Osteocyte (in vitro differentiated cells): Measurements from ENCODE around the gene KLK5. TPM values are rescaled to one million over a fixed set of nuclear protein-coding genes. Genes with fewer than 3 reads are reported as not detected.

Source experiments
- DNase-seq: peaks from one replicate; pipeline ENCODE4 v3.0.0; 2021; ENCODE audit warnings: mixed read lengths; ENCODE audit not compliant: unreplicated experiment; ENCODE audit errors: extremely low spot score
- H3K27ac Mint-ChIP-seq: one replicate; pipeline ENCODE4 v1.8.0; 2021; ENCODE audit warnings: mild to moderate bottlenecking, mixed read lengths; ENCODE audit not compliant: unreplicated experiment
- H3K27me3 Mint-ChIP-seq: one replicate; pipeline ENCODE4 v1.8.0; 2021; ENCODE audit warnings: mixed read lengths; ENCODE audit not compliant: unreplicated experiment
- H3K36me3 Mint-ChIP-seq: one replicate; pipeline ENCODE4 v1.8.0; 2021; ENCODE audit warnings: mixed read lengths; ENCODE audit not compliant: unreplicated experiment
- H3K4me1 Mint-ChIP-seq: one replicate; pipeline ENCODE4 v1.8.0; 2021; ENCODE audit warnings: mixed read lengths; ENCODE audit not compliant: unreplicated experiment
- H3K4me3 Mint-ChIP-seq: one replicate; pipeline ENCODE4 v1.8.0; 2021; ENCODE audit warnings: mild to moderate bottlenecking, moderate library complexity, mixed read lengths; ENCODE audit not compliant: unreplicated experiment
- H3K9me3 Mint-ChIP-seq: one replicate; pipeline ENCODE4 v1.8.0; 2021; ENCODE audit warnings: mixed read lengths; ENCODE audit not compliant: unreplicated experiment
- total RNA-seq: library from RNA; stranded (reverse); gene quantifications from 2 replicates; pipeline ENCODE4 v1.2.1, GENCODE V29; 2021
- TF ChIP-seq, protein P1 (sequence below): fragments of 200-600 bp; sonication (generic); IDR thresholded peaks from 2 replicates; pipeline ENCODE4 v1.5.0; 2021; ENCODE audit warnings: antibody characterized with exemption, mild to moderate bottlenecking, moderate library complexity

The KLK5 gene
- total RNA-seq, 1 donor from 2014 or later: not detected

DNA sequence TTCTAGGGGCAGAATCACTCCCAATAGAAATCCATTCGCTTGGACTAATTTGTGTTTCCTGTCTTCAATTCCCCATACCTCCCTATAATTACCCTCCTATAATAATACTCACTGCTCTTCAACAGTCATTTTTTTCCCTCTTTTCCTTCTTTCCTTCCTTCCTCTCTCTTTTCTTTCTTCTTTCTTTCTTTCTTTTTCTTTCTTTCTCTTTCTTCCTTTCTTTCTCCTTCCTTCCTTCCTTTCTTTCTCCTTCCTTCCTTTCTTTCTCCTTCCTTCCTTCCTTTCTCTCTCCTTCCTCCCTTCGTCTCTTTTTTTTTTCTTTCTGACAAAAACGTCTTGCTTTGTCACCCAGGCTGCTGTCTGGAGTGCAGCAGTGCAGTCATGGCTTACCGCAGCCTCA is 8.0 kb downstream of the KLK5 start:
- Mint-ChIP-seq H3K36me3 (no peaks in the 10 kb centered on the region), H3K4me1 (no peaks in the 10 kb centered on the region), H3K9me3 (peaks cover 10% of the 10 kb centered on the region), H3K4me3 (no peak overlapping the region), H3K27me3 (no peaks in the 10 kb centered on the region), H3K27ac (no peak overlapping the region)
- no peak for DNase-seq
- TF ChIP-seq, protein P1, sequence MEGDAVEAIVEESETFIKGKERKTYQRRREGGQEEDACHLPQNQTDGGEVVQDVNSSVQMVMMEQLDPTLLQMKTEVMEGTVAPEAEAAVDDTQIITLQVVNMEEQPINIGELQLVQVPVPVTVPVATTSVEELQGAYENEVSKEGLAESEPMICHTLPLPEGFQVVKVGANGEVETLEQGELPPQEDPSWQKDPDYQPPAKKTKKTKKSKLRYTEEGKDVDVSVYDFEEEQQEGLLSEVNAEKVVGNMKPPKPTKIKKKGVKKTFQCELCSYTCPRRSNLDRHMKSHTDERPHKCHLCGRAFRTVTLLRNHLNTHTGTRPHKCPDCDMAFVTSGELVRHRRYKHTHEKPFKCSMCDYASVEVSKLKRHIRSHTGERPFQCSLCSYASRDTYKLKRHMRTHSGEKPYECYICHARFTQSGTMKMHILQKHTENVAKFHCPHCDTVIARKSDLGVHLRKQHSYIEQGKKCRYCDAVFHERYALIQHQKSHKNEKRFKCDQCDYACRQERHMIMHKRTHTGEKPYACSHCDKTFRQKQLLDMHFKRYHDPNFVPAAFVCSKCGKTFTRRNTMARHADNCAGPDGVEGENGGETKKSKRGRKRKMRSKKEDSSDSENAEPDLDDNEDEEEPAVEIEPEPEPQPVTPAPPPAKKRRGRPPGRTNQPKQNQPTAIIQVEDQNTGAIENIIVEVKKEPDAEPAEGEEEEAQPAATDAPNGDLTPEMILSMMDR: no peak

DNA sequence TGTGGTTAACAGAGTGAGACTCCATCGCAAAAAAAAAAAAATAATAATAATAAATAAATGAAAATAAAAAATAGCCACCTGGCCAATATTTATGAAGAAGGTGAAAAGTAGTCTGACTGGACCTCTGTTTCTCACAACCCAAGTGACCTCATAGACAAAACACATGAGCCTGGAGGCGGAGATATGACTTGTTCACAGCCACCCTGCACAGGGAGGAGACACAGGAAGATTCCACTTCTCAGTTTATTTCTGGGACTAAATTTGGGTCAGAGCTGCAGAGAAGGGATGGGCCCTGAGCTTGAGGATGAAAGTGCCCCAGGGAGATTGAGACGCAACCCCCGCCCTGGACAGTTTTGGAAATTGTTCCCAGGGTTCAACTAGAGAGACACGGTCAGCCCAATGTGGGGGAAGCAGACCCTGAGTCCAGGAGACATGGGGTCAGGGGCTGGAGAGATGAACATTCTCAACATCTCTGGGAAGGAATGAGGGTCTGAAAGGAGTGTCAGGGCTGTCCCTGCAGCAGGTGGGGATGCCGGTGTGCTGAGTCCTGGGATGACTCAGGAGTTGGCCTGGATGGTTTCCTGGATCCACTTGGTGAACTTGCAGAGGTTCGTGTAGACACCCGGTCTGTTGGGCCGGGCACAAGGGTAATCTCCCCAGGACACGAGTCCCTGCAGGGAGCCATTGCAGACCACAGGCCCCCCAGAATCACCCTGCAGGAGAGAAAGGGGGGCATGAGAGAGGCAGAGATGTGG is 9.6 kb downstream of the KLK5 start:
- Mint-ChIP-seq H3K4me3 (no peak overlapping the region), H3K36me3 (no peaks in the 10 kb centered on the region), H3K4me1 (no peaks in the 10 kb centered on the region), H3K27ac (no peak overlapping the region), H3K27me3 (no peaks in the 10 kb centered on the region), H3K9me3 (peaks cover 17% of the 10 kb centered on the region)
- TF ChIP-seq, protein P1: no peak
- DNase-seq: no peak

- TF ChIP-seq, protein P1: no peak
- no peak for DNase-seq
- H3K27ac Mint-ChIP-seq: no peak overlapping the region
- H3K36me3 Mint-ChIP-seq: no peaks in the 10 kb centered on the region
- no peaks in the 10 kb centered on the region for H3K4me1 Mint-ChIP-seq
- H3K9me3 Mint-ChIP-seq: peaks cover 17% of the 10 kb centered on the region
- no peaks in the 10 kb centered on the region for H3K27me3 Mint-ChIP-seq
- H3K4me3 Mint-ChIP-seq: no peak overlapping the region
These were observed 13.2 kb downstream of the KLK5 start for GRCh38 chr19:50939596-50939995.

GRCh38 chr19:50933640-50934039 is 19.2 kb downstream of the KLK5 start:
- Mint-ChIP-seq H3K27ac (no peak overlapping the region), H3K9me3 (no peaks in the 10 kb centered on the region)
- no peak for DNase-seq

DNA sequence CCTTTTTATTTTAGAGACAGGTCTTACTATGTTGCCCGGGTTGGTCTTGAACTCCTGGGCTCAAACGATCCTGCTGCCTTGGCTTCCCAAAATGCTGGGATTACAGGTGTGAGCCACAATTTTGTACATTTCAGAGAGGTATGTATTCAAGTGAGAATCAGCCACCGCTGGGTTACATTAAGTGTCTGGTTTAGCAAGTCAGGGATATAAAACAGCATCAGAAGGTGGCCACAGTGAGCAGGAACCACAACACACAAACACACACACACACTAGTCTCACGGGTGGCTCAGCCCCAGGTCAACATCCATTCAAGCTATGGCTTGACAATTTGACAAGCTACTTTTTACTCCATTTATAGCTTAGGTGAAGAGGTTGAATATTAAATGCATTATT is 20.2 kb downstream of the KLK5 start:
- Mint-ChIP-seq H3K9me3 (no peaks in the 10 kb centered on the region), H3K4me1 (no peaks in the 10 kb centered on the region), H3K27ac (no peak overlapping the region), H3K4me3 (no peak overlapping the region), H3K36me3 (no peaks in the 10 kb centered on the region), H3K27me3 (no peaks in the 10 kb centered on the region)
- DNase-seq: no peak
- TF ChIP-seq, protein P1: no peak

More at GRCh38 chr19:50933640-50934039, 19.2 kb downstream of the KLK5 start:
- Mint-ChIP-seq H3K4me3 (no peak overlapping the region), H3K36me3 (no peaks in the 10 kb centered on the region), H3K27me3 (no peaks in the 10 kb centered on the region), H3K4me1 (no peaks in the 10 kb centered on the region)
- TF ChIP-seq, protein P1: no peak
